Right atrium auricular region (tissue), 2 donors: ENCODE measurements around the gene GPSM1. TPM values are rescaled to one million over a fixed set of nuclear protein-coding genes. Genes with fewer than 3 reads are reported as not detected.

Source experiments
- DNase-seq: peaks from one replicate; pipeline ENCODE4 v3.0.0-alpha.2; 2019; ENCODE audit warnings: low spot score
- H3K27ac ChIP-seq, 2 donors: fragments of 200-600 bp; sonication (generic); 1 replicate in 1 of 2; 2 replicates in 1 of 2; pipeline ENCODE4 v1.5.1; 2016 to 2019
- H3K27me3 ChIP-seq, 2 donors: fragments of 200-600 bp; sonication (generic); one replicate each; pipeline versions ENCODE4 v1.5.1 to v1.6.0; 2017 to 2019
- H3K36me3 ChIP-seq: fragments of 200-600 bp; sonication (generic); one replicate; pipeline ENCODE4 v1.5.1; 2016
- H3K4me1 ChIP-seq, 2 donors: fragments of 200-600 bp; sonication (generic); one replicate each; pipeline versions ENCODE4 v1.5.1 to v1.6.0; 2017 to 2019
- H3K4me3 ChIP-seq, 2 donors: fragments of 200-600 bp; sonication (generic); 1 replicate in 1 of 2; 2 replicates in 1 of 2; pipeline ENCODE4 v1.5.1; 2017 to 2019; ENCODE audit warnings: mild to moderate bottlenecking in 1 of 2, moderate library complexity in 1 of 2
- H3K9me3 ChIP-seq, 2 donors: fragments of 200-600 bp; sonication (generic); one replicate each; pipeline ENCODE4 v1.5.1; 2019
- CTCF ChIP-seq, 2 donors: fragments of 200-600 bp; sonication (generic); IDR thresholded peaks; one replicate each; pipeline ENCODE4 v1.5.1; 2019; ENCODE audit warnings: antibody characterized with exemption in 2 of 2
- total RNA-seq, 2 donors: library from RNA; depleted of rRNA; stranded (reverse); fragments of >200 nt; gene quantifications; one replicate each; pipeline ENCODE4 v1.1.0, GENCODE V29; 2016

GPSM1 gene
- total RNA-seq, 2 donors from 2014 or later: 39.4 to 44.5 TPM

GRCh38 chr9:136401173-136401922 is 74.0 kb downstream of the GPSM1 start:
- H3K4me1 ChIP-seq: peaks cover 0 to 21% of the 10 kb centered on the region in 2 donors
- H3K36me3 ChIP-seq: peaks cover 14% of the 10 kb centered on the region
- H3K9me3 ChIP-seq: no peaks in the 10 kb centered on the region
- no peak for TF ChIP-seq CTCF (IDR thresholded peaks at IDR 0.05)
- H3K4me3 ChIP-seq: no peak overlapping the region
- no peak for DNase-seq
- no peak overlapping the region for H3K27ac ChIP-seq
- H3K27me3 ChIP-seq: no peaks in the 10 kb centered on the region

DNA sequence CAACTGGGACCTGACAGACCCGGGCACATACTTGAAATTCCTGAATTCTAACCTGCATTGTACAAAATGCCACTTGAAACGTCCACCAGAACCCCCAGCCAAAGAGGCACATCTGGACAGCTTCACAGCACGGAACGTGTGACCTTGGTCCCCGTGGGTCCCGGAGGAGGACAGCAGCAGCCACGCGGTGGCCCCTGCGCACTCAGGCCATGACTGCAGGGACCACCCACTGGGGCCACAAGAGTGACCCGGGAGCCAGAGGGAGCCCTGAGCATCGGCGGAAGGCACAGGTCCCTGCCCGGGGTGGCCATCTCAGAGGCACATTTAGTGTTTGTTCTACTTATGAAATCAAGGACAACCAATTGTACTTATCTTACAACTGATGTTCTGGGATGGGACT is 74.7 kb downstream of the GPSM1 start:
- Histone ChIP-seq H3K27ac (no peak overlapping the region), H3K4me3 (no peak overlapping the region), H3K27me3 (no peaks in the 10 kb centered on the region), H3K36me3 (peaks cover 19% of the 10 kb centered on the region), H3K4me1 (peaks cover 0 to 21% of the 10 kb centered on the region in 2 donors), H3K9me3 (no peaks in the 10 kb centered on the region)
- TF ChIP-seq CTCF (IDR thresholded peaks at IDR 0.05): no peak
- DNase-seq: no peak

DNA sequence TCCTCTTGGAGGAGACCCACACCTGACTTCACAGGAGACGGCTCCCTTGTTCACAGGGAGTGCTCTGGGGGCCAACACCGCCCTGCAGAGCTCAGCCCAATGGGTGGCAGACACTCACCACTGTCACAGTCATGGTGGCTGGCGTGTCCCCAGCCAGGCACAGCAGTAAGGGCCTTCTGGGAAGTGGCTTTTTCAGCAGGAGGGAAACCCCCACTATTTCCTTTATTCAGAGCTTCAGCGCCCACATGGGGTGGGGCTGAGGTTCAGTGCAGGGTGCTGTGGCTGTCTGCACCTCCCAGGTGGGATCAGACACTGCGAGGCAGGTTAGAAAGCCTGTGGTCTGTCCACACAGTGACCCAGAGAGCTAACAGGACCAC is 76.2 kb downstream of the GPSM1 start:
- H3K36me3 ChIP-seq: peaks cover 25% of the 10 kb centered on the region
- no peak for TF ChIP-seq CTCF (IDR thresholded peaks at IDR 0.05)
- no peaks in the 10 kb centered on the region for H3K27me3 ChIP-seq
- DNase-seq: no peak
- no peaks in the 10 kb centered on the region for H3K9me3 ChIP-seq
- H3K27ac ChIP-seq: no peak overlapping the region
- H3K4me3 ChIP-seq: no peak overlapping the region
- peaks cover 0 to 17% of the 10 kb centered on the region in 2 donors for H3K4me1 ChIP-seq

DNA sequence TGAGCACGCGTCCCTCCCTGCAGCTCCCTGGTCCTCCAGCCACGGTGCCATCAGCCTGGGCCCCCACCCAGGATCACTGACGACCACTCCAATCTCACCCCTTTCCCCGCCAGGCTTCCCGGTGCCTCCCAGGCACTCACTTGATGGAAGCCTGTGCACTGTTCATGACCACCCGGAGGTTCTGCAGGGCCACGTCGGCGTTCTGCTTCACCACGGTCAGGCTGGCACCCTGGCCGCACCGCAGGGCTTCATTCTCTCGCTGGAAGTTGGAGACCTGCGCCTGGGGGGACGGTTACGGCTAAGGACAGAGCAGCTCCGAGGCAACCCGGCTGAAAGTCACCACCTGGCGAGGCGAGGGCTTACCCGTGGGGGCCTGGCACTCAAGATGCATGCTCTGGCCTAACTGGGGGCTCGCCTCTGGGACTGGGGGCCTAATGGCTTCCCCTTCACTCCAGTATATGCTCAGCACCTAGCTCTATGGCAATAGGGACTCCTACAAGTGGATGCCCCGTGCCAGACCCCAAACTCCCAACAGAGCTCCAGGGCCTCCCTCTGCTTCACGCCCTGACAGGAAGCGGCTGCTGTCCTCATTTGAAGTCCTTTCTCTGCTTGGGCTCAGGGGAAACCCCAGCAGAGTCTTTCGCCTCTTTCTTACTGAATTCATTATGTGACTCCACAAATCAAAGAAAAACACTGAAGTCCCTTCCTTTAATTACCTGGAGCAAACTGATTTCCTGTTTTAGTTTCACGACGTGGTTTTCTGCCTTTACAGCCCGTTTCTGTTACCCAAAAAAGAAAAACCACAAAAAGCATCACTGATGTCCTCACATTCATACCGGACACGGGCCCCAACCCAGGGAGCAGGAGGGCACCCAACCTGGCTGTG is 76.8 kb downstream of the GPSM1 start:
- TF ChIP-seq CTCF (IDR thresholded peaks at IDR 0.05): no peak
- H3K36me3 ChIP-seq: peaks cover 25% of the 10 kb centered on the region
- H3K27me3 ChIP-seq: no peaks in the 10 kb centered on the region
- H3K27ac ChIP-seq: no peak overlapping the region
- H3K9me3 ChIP-seq: no peaks in the 10 kb centered on the region
- peaks cover 0 to 17% of the 10 kb centered on the region in 2 donors for H3K4me1 ChIP-seq
- no peak for DNase-seq
- no peak overlapping the region for H3K4me3 ChIP-seq

DNA sequence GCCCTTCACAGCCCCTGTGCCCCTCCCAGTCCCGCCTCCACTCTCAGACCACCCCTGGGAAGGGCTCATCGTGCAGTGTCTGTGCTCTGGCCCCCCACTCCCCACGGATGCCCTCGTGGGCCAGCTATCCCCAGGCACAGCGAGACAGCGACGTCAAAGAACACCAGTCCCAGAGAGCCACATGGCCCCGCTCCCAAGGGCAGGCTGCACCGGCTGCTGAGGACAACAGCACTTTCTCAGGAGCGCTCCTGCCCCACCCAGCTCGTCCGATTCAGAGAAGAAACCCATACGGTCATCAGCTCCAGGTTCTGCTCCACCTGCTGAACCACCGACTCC is 77.4 kb downstream of the GPSM1 start:
- Histone ChIP-seq H3K4me1 (peaks cover 0 to 19% of the 10 kb centered on the region in 2 donors), H3K36me3 (peaks cover 25% of the 10 kb centered on the region), H3K27ac (no peak overlapping the region), H3K27me3 (no peaks in the 10 kb centered on the region), H3K9me3 (no peaks in the 10 kb centered on the region), H3K4me3 (no peak overlapping the region)
- no peak for DNase-seq
- no peak for TF ChIP-seq CTCF (IDR thresholded peaks at IDR 0.05)
